HG02870 (cell line): ENCODE measurements around the gene SCYGR8.
"Not testable (repeated sequence)": the region's sequence is repeated elsewhere in the genome, so short reads cannot be mapped to it uniquely, and the experiment has no call there.

Source experiments
- ATAC-seq: cut with Tn5 transposase; IDR thresholded peaks from one replicate; pipeline ENCODE4 v1.9.1; 2021; ENCODE audit warnings: mild to moderate bottlenecking, moderate library complexity; ENCODE audit not compliant: unreplicated experiment

Gene SCYGR8, protein sequence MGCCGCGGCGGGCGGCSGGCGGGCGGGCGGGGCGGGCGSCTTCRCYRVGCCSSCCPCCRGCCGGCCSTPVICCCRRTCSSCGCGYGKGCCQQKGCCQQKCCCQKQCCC

GRCh38 chr2:227745594-227745993 is at the start of gene SCYGR8:
TSS of gene SCYGR8 (plus strand) at chr2:227745894. CDS start at chr2:227745894, 0 bp downstream.
- no peak for ATAC-seq

DNA sequence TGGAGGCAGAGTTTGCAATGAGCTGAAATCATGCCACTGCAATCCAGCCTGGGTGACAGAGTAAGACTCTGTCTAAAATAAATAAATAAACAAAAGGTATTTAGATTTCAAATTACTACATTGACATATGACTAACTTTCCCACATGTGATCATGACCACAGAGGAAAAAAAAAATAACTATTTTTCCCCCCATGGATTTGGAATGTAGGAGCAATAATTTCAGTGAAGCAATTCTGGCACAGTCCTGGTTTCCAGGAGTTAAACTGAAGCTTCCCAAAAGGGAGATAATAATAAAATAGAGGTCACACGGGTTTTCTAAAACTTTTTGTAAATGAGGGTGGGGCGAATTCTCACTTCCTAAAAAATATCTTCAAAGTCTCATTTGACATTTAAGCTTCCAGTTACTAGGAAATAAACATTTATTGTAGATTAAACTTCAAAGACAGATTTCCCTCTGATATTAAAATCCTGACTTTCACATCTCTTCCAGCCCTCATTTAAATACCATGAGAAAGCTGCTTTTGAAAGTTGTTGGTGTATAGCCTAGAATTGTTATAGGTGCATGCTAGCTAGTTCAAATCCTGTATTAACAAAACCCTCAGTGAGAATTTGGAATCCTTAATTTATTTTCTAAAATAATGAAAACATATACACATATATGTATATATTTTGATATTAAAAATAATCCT is 48.6 kb upstream of the SCYGR8 start:
- ATAC-seq, result no peak

DNA sequence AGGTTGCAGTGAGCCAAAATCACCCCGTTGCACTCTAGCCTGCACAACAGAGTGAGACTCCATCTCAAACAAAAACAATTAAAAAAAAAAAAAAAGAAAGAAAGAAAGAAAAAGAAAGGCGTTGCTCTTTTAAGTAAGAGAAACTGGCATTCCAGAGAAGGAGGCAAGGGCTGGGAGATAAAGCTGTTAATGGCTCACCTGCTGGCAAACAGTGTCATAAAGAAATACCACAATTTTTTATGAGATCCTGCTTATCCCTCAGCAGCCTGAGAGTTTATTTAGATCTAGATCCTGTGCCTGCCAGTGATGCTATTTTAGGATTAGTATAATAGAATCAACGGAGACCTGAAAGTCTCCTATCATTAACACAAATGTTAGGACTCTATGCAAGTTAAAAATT is 44.1 kb upstream of the SCYGR8 start:
- ATAC-seq, result no peak

DNA sequence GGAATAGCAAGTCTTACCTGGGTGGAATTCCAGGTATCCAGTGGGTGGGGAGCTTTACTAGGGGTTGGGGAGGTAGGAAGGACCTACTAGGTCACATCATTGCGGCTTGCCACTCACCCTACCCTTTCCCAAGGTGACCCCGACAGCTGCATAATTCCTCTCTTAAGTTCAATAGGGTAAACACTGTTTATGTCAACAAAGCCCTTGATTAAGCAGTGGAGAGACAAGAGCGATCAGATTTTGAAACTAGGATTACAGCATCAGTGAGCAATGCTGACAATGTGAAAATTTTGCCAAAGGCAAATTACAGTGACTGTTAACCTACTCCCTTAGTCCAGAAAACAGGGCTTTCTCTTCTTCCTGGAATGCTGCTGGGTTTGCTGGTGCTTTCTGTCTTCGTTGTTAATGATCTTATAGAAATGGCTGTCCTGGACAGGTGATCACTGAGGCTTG is 42.4 kb upstream of the SCYGR8 start:
- ATAC-seq, result no peak

DNA sequence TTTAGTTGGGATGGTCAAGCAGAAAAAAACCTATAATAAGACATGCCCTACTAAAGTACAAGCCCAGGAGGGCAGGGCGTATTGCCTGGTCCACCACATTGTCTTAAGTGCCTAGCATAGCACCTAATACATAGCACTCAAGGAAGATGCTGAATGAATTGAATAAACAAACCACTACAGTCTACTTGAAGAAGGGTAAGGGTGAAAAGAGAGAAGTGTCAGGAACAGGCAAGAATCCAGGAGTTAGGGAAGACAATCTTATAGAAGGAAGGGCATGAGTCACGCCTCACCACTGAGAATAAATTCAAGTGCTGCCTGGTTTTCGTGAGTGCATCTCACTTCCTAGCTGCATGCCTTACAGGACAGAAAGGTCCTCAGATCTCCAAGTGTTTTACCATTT is 41.7 kb upstream of the SCYGR8 start:
- ATAC-seq, result no peak

- no peak for ATAC-seq
Measured at GRCh38 chr2:227706859-227707258, 38.8 kb upstream of the SCYGR8 start.

DNA sequence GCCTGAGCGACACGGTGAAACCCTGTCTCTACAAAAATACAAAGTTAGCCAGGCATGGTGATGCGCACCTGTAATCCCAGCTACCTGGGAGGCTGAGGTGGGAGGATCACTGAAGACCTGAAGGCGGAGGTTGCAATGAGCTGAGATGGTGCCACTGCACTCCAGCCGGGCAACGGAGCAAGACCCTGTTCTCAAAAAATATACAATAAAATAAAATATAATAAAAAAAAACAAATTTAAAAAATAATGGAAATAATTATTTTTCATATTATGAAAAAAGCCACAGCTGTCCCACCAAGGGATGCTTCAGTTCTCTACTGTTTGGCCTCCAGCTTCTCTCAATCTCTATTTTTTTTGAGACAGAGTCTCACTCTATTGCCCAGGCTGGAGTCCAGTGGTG is 38.3 kb upstream of the SCYGR8 start:
- ATAC-seq, result no peak

DNA sequence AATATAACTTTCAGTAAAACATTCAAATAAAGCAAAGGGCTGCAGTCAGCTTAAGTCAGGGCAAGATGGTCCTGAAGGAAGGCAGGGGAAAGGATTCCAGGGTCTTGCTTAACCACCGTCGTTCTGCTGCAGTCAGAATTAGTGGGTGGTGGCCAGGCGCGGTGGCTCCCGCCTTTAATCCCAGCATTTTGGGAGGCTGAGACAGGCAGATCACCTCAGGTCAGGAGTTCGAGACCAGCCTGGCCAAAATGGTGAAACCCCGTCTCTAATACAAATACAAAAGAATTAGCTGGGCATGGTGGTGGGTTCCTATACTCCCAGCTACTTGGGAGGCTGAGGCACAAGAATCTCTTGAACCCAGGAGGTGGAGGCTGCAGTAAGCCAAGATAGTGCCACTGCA is 34.7 kb upstream of the SCYGR8 start:
- no peak for ATAC-seq

DNA sequence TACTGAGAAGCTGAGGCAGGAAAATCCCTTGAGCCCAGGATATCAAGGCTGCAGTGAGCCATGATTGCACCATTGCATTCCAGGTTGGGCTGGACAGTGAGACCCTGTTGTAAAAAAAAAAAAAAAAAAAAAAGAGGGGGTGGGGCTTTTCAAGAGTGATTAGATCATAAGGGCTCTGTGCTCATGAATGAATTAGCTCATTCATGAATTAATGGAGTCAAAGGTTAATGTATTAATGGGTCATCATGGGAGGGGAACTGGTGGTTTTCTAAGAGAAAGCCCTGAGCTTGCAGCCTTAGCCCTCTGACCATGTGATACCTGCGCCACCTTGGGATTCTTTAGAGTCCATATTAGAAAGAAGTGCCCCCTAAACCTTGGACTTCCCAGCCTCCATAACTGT is 32.4 kb upstream of the SCYGR8 start:
- no peak for ATAC-seq

GRCh38 chr2:227716501-227716900 is 29.2 kb upstream of the SCYGR8 start:
- no peak for ATAC-seq

DNA sequence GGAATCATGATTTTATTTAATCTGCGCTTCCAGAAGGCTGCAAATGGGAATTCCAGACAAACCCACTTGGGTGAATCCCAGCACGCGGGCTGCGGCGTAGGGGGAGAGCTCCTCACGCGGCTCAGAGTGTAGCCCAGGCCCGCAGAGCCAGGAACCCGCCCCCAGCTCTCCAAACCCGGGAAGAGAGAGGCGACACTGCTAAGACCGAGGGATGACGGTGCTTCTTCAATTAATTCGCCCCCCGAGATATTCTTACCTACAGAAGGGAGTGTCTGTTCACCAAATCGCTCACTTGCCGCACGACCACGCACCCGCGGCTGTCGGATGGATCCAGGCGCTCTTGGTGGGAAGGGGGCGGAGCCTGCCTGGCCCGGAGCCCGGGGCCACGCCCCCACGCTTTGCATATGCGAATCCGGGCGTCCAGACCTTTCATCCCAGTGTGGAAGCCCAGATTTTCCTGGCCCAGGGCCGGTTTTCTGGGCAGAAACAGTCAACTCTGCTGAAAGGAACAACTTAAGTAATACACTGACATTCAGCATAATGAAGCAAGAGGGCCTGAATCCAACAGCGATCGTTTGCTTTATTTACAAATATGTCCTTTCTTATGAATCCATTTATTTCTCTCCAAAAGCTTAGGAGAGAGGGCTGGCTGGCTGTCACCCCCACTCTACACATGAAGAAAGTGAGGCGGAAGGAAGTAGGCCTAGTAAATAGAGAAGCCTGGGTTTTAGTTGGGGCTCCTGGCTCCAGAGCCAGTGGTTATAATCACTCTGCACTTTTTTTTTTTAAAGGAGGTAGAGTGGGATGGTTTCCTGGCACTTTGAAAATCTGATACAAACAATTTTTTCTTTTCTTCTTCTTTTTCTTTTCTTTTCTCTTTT is 27.8 kb upstream of the SCYGR8 start, which contains the start of gene SLC19A3:
Gene SLC19A3 (minus strand): TSS at position 342 of the 881 bp plus-strand sequence. CDS start 15,710 bp downstream, outside the sequence.
- no peak for ATAC-seq

- no peak for ATAC-seq
Measured at GRCh38 chr2:227719641-227720040, 26.1 kb upstream of the SCYGR8 start.

- ATAC-seq, result no peak
Measured at GRCh38 chr2:227720680-227721079, 25.0 kb upstream of the SCYGR8 start.

- ATAC-seq, result not testable (repeated sequence)
Measured at GRCh38 chr2:227722821-227723220, 22.9 kb upstream of the SCYGR8 start.

DNA sequence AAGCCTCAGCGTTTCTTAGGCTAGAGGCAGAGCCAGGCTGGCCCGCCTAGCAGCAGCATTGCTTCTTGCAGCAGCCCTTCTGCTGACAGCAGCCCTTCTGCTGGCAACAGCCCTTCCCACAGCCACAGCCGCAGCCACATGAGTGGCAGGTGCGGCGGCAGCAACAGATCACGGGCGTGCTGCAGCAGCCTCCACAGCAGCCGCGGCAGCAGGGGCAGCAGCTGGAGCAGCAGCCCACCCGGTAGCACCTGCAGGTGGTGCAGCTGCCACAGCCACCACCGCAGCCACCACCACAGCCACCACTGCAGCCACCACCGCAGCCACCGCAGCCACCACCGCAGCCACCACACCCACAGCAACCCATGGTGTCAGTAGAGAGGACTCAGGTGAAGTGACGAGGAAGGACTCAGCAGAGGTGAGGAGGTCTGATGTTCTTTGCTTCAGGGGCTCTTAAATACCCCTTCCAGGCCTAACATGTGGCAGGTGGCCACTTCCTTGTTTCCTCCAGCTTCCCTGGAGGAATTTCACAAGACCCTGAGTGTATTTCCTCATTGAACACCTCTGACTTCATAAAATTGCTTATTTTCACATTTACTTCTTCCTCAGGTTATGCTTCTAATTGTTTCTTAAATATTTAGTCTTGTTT is 21.2 kb upstream of the SCYGR8 start, which contains the start of gene SCYGR6:
Gene SCYGR6 (minus strand): TSS at position 364 of the 646 bp plus-strand sequence. CDS start 0 bp downstream, at position 364.
- no peak for ATAC-seq

GRCh38 chr2:227728035-227728434 is 17.7 kb upstream of the SCYGR8 start, which contains the start of gene SCYGR7:
TSS of gene SCYGR7 (plus strand) at chr2:227728335. CDS start at chr2:227728335, 0 bp downstream.
- ATAC-seq, result no peak

DNA sequence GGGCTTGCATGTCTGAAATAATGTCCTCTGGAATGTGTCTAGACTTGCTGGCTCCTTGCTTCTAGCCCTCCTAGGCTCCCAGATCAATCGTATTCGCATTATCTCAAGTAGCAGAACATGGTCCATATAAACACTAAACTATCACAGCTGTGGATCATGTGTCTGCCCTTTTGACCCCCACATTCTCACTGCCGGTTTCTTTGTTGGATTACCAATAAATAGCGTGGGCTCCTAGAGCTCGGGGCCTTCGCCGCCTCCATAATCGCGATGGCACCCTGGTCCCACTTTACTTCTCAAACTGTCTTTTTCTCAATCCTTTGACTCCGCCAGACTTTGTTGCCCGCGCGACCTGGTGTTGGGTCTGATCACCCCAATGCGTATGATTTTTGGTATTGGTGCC is 6.3 kb upstream of the SCYGR8 start:
- no peak for ATAC-seq

- not testable (repeated sequence) for ATAC-seq
Measured at GRCh38 chr2:227740705-227741104, 5.0 kb upstream of the SCYGR8 start.

DNA sequence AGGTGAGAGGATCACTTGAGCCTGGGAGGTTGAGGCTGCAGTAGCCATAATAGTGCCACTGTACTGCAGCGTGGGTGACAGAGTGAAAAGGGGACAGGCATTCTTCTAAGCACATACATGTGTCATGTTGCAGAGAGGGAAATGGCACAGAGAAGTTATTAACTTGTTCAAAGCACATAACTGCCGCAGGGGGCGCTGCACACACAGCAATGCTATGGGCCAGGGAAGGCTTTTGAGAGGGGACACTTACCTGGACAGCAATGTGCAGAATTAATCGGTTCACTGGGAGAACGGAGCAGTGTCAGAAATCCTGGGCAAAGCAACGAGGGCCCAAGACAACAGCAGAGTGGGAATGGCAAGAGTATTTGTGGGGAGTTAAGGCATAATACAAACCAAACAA is 2.4 kb downstream of the SCYGR8 start:
- no peak for ATAC-seq

- not testable (repeated sequence) for ATAC-seq
Measured at GRCh38 chr2:227756261-227756660, 10.6 kb downstream of the SCYGR8 start.
